SK-N-SH (cell line): ENCODE data around the gene MAST4. TPM values are rescaled to one million over a fixed set of nuclear protein-coding genes. Genes with fewer than 3 reads are reported as not detected.

Source experiments
- CTCF ChIA-PET: fragments of 300-600, 350-600 bp; formaldehyde crosslinking; extraction: SDS; loops from one replicate; lab custom pipeline; 2021; lab: Yijun Ruan, JAX
- POLR2A ChIA-PET: fragments of 350-600 bp; sonication (Branson Sonifier 250); formaldehyde crosslinking; extraction: SDS; loops from one replicate; lab custom pipeline; 2020; ENCODE audit warnings: antibody characterized with exemption, inconsistent platforms; lab: Yijun Ruan, JAX
- DNase-seq: peaks from one replicate; pipeline ENCODE4 v3.0.0; 2012
- H2AFZ ChIP-seq: fragments of 200-600 bp; sonication (generic); 2 replicates; pipeline ENCODE4 v1.8.1; 2016; ENCODE audit warnings: antibody characterized with exemption, mild to moderate bottlenecking, low read depth
- H3F3A ChIP-seq: fragments of 200-600 bp; sonication (generic); replicated peaks from 2 replicates; pipeline ENCODE3; 2016; ENCODE audit warnings: antibody characterized with exemption, mild to moderate bottlenecking; ENCODE audit not compliant: insufficient read depth
- H3K27ac ChIP-seq, 2 experiments: fragments of 200-500 bp in 1 of 2; fragments of 200-600 bp in 1 of 2; sonication (Bioruptor generic) in 1 of 2; sonication (generic), shearing (Covaris generic) in 1 of 2; 2 replicates each; pipeline versions ENCODE4 v1.5.1 to v1.6.1; 2014 to 2016; ENCODE audit warnings: low read depth in 2 of 2, inconsistent platforms in 1 of 2, low read length in 1 of 2, mild to moderate bottlenecking in 1 of 2, mixed read lengths in 1 of 2
- H3K27me3 ChIP-seq: fragments of 200-600 bp; sonication (generic), shearing (Covaris generic); 2 replicates; pipeline ENCODE4 v1.6.1; 2016; ENCODE audit warnings: mixed run types; ENCODE audit not compliant: insufficient read depth
- H3K36me3 ChIP-seq, 2 experiments: fragments of 200-500 bp in 1 of 2; fragments of 200-600 bp in 1 of 2; sonication (Bioruptor generic) in 1 of 2; sonication (generic) in 1 of 2; replicated peaks in 1 of 2; 2 replicates each; pipeline versions ENCODE3 to v1.5.1; 2014 to 2016; ENCODE audit warnings: low read length in 1 of 2, mild to moderate bottlenecking in 1 of 2; ENCODE audit not compliant: insufficient read depth in 2 of 2, control insufficient read depth in 1 of 2
- H3K4me1 ChIP-seq, 2 experiments: fragments of 200-500 bp in 1 of 2; fragments of 200-600 bp in 1 of 2; sonication (Bioruptor generic) in 1 of 2; sonication (generic), shearing (Covaris generic) in 1 of 2; 2 replicates each; pipeline versions ENCODE4 v1.5.1 to v1.6.1; 2014 to 2016; ENCODE audit warnings: low read depth in 1 of 2, low read length in 1 of 2, mixed run types in 1 of 2; ENCODE audit not compliant: insufficient read depth in 2 of 2, control insufficient read depth in 1 of 2
- H3K4me2 ChIP-seq: fragments of 200-600 bp; sonication (generic), shearing (Covaris generic); 2 replicates; pipeline ENCODE4 v1.6.1; 2017; ENCODE audit warnings: mixed run types
- H3K4me3 ChIP-seq, 2 experiments: fragments of 200-500 bp in 1 of 2; fragments of 200-600 bp in 1 of 2; sonication (Bioruptor generic) in 1 of 2; sonication (generic), shearing (Covaris generic) in 1 of 2; 2 replicates each; pipeline versions ENCODE4 v1.5.1 to v1.8.1; 2014 to 2016; ENCODE audit warnings: low read depth in 2 of 2, inconsistent platforms in 1 of 2, low read length in 1 of 2, mild to moderate bottlenecking in 1 of 2, mixed read lengths in 1 of 2, moderate library complexity in 1 of 2
- H3K79me2 ChIP-seq: fragments of 200-600 bp; sonication (generic); 2 replicates; pipeline ENCODE4 v1.8.1; 2017; ENCODE audit warnings: mild to moderate bottlenecking; ENCODE audit not compliant: insufficient read depth
- H3K9ac ChIP-seq: fragments of 200-600 bp; sonication (generic); 2 replicates; pipeline ENCODE4 v1.6.1; 2017; ENCODE audit warnings: mixed run types
- H3K9me2 ChIP-seq: fragments of 200-600 bp; sonication (generic); 2 replicates; pipeline ENCODE4 v1.6.1; 2017; ENCODE audit warnings: mixed run types
- H3K9me3 ChIP-seq: fragments of 200-600 bp; sonication (generic); 2 replicates; pipeline ENCODE4 v1.6.1; 2017; ENCODE audit warnings: mixed run types, mild to moderate bottlenecking, moderate library complexity
- H4K20me1 ChIP-seq: fragments of 200-600 bp; sonication (generic); 2 replicates; pipeline ENCODE4 v1.6.1; 2017; ENCODE audit warnings: mild to moderate bottlenecking, mixed run types; ENCODE audit not compliant: insufficient read depth
- CHD2 ChIP-seq: fragments of 150-350 bp; IDR thresholded peaks from 2 replicates; pipeline ENCODE4 v1.6.1; 2018; ENCODE audit warnings: low read length; ENCODE audit not compliant: partially characterized antibody
- CTCF ChIP-seq: fragments of 200-600 bp; sonication (generic); IDR thresholded peaks from 2 replicates; pipeline ENCODE4 v1.6.1; 2017; ENCODE audit warnings: antibody characterized with exemption, mild to moderate bottlenecking, moderate library complexity
- EZH2phosphoT487 ChIP-seq: fragments of 200-600 bp; sonication (generic); IDR thresholded peaks from 2 replicates; pipeline ENCODE4 v1.6.1; 2017; ENCODE audit warnings: low read depth, mixed run types, mild to moderate bottlenecking, antibody characterized with exemption, moderate library complexity, borderline replicate concordance
- FOSL2 ChIP-seq: IDR thresholded peaks from 2 replicates; pipeline ENCODE4 v1.4.0; 2012; ENCODE audit warnings: low read depth, mild to moderate bottlenecking, moderate library complexity, borderline replicate concordance
- FOXJ3 ChIP-seq: sonication (generic); formaldehyde crosslinking; IDR thresholded peaks from 2 replicates; pipeline ENCODE4 v1.5.1; 2020; ENCODE audit warnings: mild to moderate bottlenecking, missing genetic modification reagents
- FOXM1 ChIP-seq: IDR thresholded peaks from 2 replicates; pipeline ENCODE4 v1.4.0; 2012; ENCODE audit warnings: low read depth, mild to moderate bottlenecking
- MAX ChIP-seq: IDR thresholded peaks from 2 replicates; pipeline ENCODE4 v1.4.0; 2012; ENCODE audit warnings: low read depth
- MEF2A ChIP-seq: IDR thresholded peaks from 2 replicates; pipeline ENCODE4 v1.4.0; 2012; ENCODE audit warnings: low read depth, borderline replicate concordance
- MXI1 ChIP-seq: IDR thresholded peaks from 2 replicates; pipeline ENCODE4 v1.6.1; 2012; ENCODE audit warnings: mild to moderate bottlenecking, low read depth, low read length, improper control_type of control experiment
- NRF1 ChIP-seq: IDR thresholded peaks from 2 replicates; pipeline ENCODE4 v1.6.1; 2012; ENCODE audit warnings: low read depth, mild to moderate bottlenecking, low read length
- PBX3 ChIP-seq: IDR thresholded peaks from 2 replicates; pipeline ENCODE4; 2012
- POLR2AphosphoS5 ChIP-seq: IDR thresholded peaks from 2 replicates; pipeline ENCODE4 v1.6.1; 2012; ENCODE audit warnings: low read depth, low read length
- REST ChIP-seq: IDR thresholded peaks from 2 replicates; pipeline ENCODE4 v1.6.1; 2012; ENCODE audit warnings: mild to moderate bottlenecking, low read depth, low read length, moderate library complexity
- RFX5 ChIP-seq: IDR thresholded peaks from 2 replicates; pipeline ENCODE4 v1.6.1; 2012; ENCODE audit warnings: mild to moderate bottlenecking, improper control_type of control experiment, low read length
- SIN3A ChIP-seq: IDR thresholded peaks from 2 replicates; pipeline ENCODE4 v1.6.1; 2012; ENCODE audit warnings: low read depth, mild to moderate bottlenecking, low read length, moderate library complexity, borderline replicate concordance
- TCF12 ChIP-seq: IDR thresholded peaks from 2 replicates; pipeline ENCODE4 v1.4.0; 2012
- USF1 ChIP-seq: IDR thresholded peaks from 2 replicates; pipeline ENCODE4 v1.4.0; 2012; ENCODE audit warnings: low read depth, borderline replicate concordance
- YY1 ChIP-seq: IDR thresholded peaks from 2 replicates; pipeline ENCODE4 v1.4.0; 2012; ENCODE audit warnings: low read depth, mild to moderate bottlenecking
- ZBTB33 ChIP-seq: IDR thresholded peaks from 2 replicates; pipeline ENCODE4 v1.4.0; 2012; ENCODE audit warnings: low read depth, borderline replicate concordance
- WGBS: methylation state at CpG from one replicate; pipeline ENCODE4 v1.1.6; 2017; ENCODE audit warnings: low lambda C conversion rate; 5-methylcytosine and 5-hydroxymethylcytosine counted together
- polyA plus RNA-seq, 3 experiments: library from polyadenylated mRNA; depleted of rRNA; stranded (reverse); fragments of >200 nt; gene quantifications; 2 replicates each; pipeline ENCODE4 v1.2.3, GENCODE V29; 2012

The MAST4 gene
- polyA plus RNA-seq, 1 of the 3 experiments (the other 2 are of a cell fraction), result 2.2 TPM

- H3F3A ChIP-seq, result no peaks in the 10 kb centered on the region
- CTCF ChIA-PET, result no interaction called here
Measured at GRCh38 chr5:66747607-66748006, 151.4 kb downstream of the MAST4 start.

More at GRCh38 chr5:66747607-66748006, 151.4 kb downstream of the MAST4 start:
- no peak for TF ChIP-seq YY1
- no peak for TF ChIP-seq FOXM1
- no peak for TF ChIP-seq CHD2
- no peak for TF ChIP-seq REST
- no peak for TF ChIP-seq TCF12
- TF ChIP-seq EZH2phosphoT487, result no peak
- TF ChIP-seq MAX, result no peak
- no peak for TF ChIP-seq PBX3
- TF ChIP-seq FOSL2, result no peak
- no peak for TF ChIP-seq CTCF
- no peak for TF ChIP-seq MXI1
- TF ChIP-seq ZBTB33, result no peak
- TF ChIP-seq NRF1, result no peak
- TF ChIP-seq POLR2AphosphoS5, result no peak
- TF ChIP-seq MEF2A, result no peak
- TF ChIP-seq FOXJ3 (CRISPR knock-in tag), result no peak
- TF ChIP-seq SIN3A, result no peak
- no peak for TF ChIP-seq USF1
- no peak for TF ChIP-seq RFX5
- TF ChIP-seq, all 33 proteins: peak for 0
- Histone ChIP-seq H3K4me3 (no peak overlapping the region), H3K79me2 (no peaks in the 10 kb centered on the region), H4K20me1 (no peaks in the 10 kb centered on the region), H3K4me1 (no peaks in the 10 kb centered on the region), H3K9me2 (no peaks in the 10 kb centered on the region), H3K36me3 (no peaks in the 10 kb centered on the region), H3K9ac (no peak overlapping the region), H3K4me2 (no peak overlapping the region), H3K27me3 (no peaks in the 10 kb centered on the region), H2AFZ (no peak overlapping the region), H3K27ac (no peak overlapping the region), H3K9me3 (no peaks in the 10 kb centered on the region)
- DNase-seq, result no peak
- WGBS, result 40% methylated on average over 5 of the region's 5 CpGs
- POLR2A ChIA-PET, result no interaction called here
